Measurements from ENCODE around the gene LIN7A. TPM values are rescaled to one million over a fixed set of nuclear protein-coding genes. Genes with fewer than 3 reads are reported as not detected.
"Not testable (repeated sequence)": the region's sequence is repeated elsewhere in the genome, so short reads cannot be mapped to it uniquely, and the experiment has no call there.

The LIN7A gene
- total and polyA plus RNA-seq, 12 donors = 0.35 to 6.0 (median 2.7) TPM

DNA sequence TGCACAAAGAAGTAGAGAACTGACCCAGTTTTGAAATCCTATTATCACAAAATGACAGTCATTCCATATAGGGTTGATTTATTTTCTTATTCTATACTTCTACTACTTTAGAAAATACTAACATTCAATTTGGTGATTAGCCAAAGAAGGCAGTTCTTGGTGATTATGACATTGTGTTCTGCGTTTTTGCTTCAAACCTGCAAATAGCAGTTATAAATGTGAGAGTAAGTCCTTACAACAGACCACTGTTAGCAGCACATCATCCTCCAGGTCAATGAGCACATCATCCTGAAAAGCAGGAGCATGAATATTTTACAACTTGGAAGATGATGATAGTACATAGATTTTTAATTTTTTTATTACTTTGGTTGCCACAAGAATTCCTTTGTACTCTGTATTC is 53.1 kb downstream of the LIN7A start:
- DNase-seq = no peak
- H3K9me3 ChIP-seq (replicated peaks in 1 of 3) = no peaks in the 10 kb centered on the region
- H3K36me3 ChIP-seq (replicated peaks in 1 of 2) = no peaks in the 10 kb centered on the region
- 64 to 78% (median 66%) methylated on average over 1 of the region's 1 CpG for WGBS, 4 donors
- no peaks in the 10 kb centered on the region for H3K27me3 ChIP-seq
- no peak overlapping the region for H3K4me3 ChIP-seq
- H3K27ac ChIP-seq = no peak overlapping the region
- no peaks in the 10 kb centered on the region for H3K4me1 ChIP-seq (replicated peaks in 1 of 2)
- intact Hi-C loops (cut with DNase I) = no loop called here
- TF ChIP-seq POLR2A (IDR thresholded peaks at IDR 0.05) (no peak), CTCF (IDR thresholded peaks at IDR 0.05) (no peak)

- TF ChIP-seq CTCF (IDR thresholded peaks at IDR 0.05) = no peak
- no peak for TF ChIP-seq POLR2A (IDR thresholded peaks at IDR 0.05)
- Histone ChIP-seq H3K36me3 (replicated peaks in 1 of 2) (no peaks in the 10 kb centered on the region), H3K4me1 (replicated peaks in 1 of 2) (no peaks in the 10 kb centered on the region), H3K4me3 (no peak overlapping the region), H3K27ac (no peak overlapping the region), H3K27me3 (no peaks in the 10 kb centered on the region), H3K9me3 (replicated peaks in 1 of 3) (no peaks in the 10 kb centered on the region)
- no peak for DNase-seq
- intact Hi-C loops (cut with DNase I) = no loop called here
Measured at GRCh38 chr12:80881106-80881505, 56.6 kb downstream of the LIN7A start.

- peak overlapping the region in 1 of 5 donors; percentile 49 for H3K27ac ChIP-seq
- H3K4me3 ChIP-seq; H3K4me1 ChIP-seq (replicated peaks in 1 of 2); H3K36me3 ChIP-seq (replicated peaks in 1 of 2); intact Hi-C loops (cut with DNase I); H3K27me3 ChIP-seq; DNase-seq; H3K9me3 ChIP-seq (replicated peaks in 1 of 3): not testable (repeated sequence)
- WGBS, 4 donors = 80 to 90% (median 87%) methylated on average over 8 of the region's 8 CpGs
Measured at GRCh38 chr12:80878452-80878851, 59.3 kb downstream of the LIN7A start.

DNA sequence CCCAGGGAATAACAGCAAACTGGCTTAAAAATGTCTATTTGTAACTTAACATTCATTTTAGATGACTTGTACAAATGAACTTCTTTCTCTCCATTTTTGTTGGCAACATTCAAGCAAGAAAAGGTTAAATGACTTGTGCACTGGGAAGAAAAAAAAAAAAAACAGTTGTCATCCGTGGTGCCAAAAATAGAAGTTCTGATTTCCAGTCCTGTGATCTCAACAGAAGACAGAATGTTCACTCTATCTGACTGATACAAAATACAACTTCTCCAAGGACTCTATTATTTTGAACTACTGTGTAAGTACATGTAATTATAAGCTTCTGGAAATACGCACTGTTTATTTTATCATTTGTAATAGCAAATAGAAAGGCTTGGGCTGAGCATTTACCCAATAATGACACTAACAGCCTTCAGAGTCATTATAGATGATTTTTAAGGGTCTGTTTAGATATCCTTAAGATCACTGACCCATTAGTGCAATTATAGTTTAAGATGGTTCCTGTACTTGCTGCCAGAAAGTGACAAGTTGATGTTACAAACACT is 59.9 kb downstream of the LIN7A start:
- Histone ChIP-seq H3K9me3 (replicated peaks in 1 of 3) (no peaks in the 10 kb centered on the region), H3K4me1 (replicated peaks in 1 of 2) (no peaks in the 10 kb centered on the region), H3K27me3 (no peaks in the 10 kb centered on the region), H3K27ac (peak overlapping the region in 1 of 5 donors; percentile 49), H3K36me3 (replicated peaks in 1 of 2) (no peaks in the 10 kb centered on the region), H3K4me3 (no peak overlapping the region)
- intact Hi-C loops (cut with DNase I) = no loop called here
- no peak for TF ChIP-seq CTCF (IDR thresholded peaks at IDR 0.05)
- TF ChIP-seq POLR2A (IDR thresholded peaks at IDR 0.05) = no peak
- WGBS, 4 donors = 24 to 32% (median 28%) methylated on average over 2 of the region's 2 CpGs
- DNase-seq = no peak

GRCh38 chr12:80872053-80872452 is 65.7 kb downstream of the LIN7A start:
- H3K27me3 ChIP-seq = no peaks in the 10 kb centered on the region
- TF ChIP-seq CTCF (IDR thresholded peaks at IDR 0.05) (no peak), POLR2A (IDR thresholded peaks at IDR 0.05) (no peak)
- no peak overlapping the region for H3K27ac ChIP-seq
- H3K4me3 ChIP-seq = no peak overlapping the region
- no peaks in the 10 kb centered on the region for H3K4me1 ChIP-seq (replicated peaks in 1 of 2)
- H3K36me3 ChIP-seq (replicated peaks in 1 of 2) = no peaks in the 10 kb centered on the region
- no peak for DNase-seq
- no peaks in the 10 kb centered on the region for H3K9me3 ChIP-seq (replicated peaks in 1 of 3)
- intact Hi-C loops (cut with DNase I) = no loop called here

Data from adrenal gland (tissue), 12 donors.